ENCODE measurements around the gene TMEM248.

Gene TMEM248

GRCh38 chr7:67006965-67007364, 85.9 kb downstream of the TMEM248 start:
- no peak for DNase-seq

Data from T-helper 1 cell (primary cell).